AML-193 (cell line): Measurements from ENCODE around the gene FGD5.
"Not testable (repeated sequence)": the region's sequence is repeated elsewhere in the genome, so short reads cannot be mapped to it uniquely, and the experiment has no call there.

Experiments used
- DNase-seq, 2 experiments: peaks; one replicate each; lab custom pipeline; 2025; lab: John Stamatoyannopoulos, UW

The FGD5 gene

GRCh38 chr3:14804835-14805780, 13.7 kb upstream of the FGD5 start:
- no peak for DNase-seq

GRCh38 chr3:14805961-14806537, 12.7 kb upstream of the FGD5 start:
- DNase-seq: no peak

GRCh38 chr3:14806641-14807263, 12.0 kb upstream of the FGD5 start:
- peak; percentile 46 to 60 for DNase-seq

GRCh38 chr3:14808025-14808424, 10.7 kb upstream of the FGD5 start:
- DNase-seq: no peak

DNA sequence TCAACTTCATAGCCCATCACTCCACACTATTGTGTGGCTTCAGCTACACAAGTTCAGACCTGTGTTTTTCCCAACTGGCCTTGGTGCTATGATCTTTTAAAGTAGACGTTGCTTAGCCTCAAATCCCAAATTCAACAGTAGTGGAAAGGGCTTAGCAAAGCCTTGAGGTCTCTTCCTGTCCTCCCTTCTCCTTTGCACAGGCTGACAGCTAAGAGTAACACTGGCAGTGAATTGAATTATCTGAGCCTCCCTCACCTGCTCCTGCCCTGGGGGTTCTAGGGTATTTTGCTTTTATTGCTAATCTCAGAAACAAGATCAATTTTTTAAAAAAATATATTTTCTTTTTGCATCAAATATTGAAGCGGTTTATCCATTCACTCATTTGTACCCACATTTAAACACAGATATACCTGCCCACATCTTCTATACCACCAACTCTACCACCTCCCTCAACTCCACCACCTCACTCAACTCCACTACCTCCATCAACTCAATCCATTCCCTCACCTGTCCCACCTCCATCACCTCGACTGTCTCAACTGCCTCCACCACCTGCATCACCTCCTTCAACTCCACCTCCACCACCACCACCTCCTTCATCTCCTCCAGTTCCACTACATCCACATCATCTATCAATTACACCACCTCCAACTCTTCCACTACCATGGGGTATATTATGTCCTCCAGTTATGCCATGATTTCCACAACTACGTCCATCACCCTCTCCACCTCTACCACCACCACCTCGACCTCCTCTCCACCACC, 10.1 kb upstream of the FGD5 start:
- DNase-seq: no peak

DNA sequence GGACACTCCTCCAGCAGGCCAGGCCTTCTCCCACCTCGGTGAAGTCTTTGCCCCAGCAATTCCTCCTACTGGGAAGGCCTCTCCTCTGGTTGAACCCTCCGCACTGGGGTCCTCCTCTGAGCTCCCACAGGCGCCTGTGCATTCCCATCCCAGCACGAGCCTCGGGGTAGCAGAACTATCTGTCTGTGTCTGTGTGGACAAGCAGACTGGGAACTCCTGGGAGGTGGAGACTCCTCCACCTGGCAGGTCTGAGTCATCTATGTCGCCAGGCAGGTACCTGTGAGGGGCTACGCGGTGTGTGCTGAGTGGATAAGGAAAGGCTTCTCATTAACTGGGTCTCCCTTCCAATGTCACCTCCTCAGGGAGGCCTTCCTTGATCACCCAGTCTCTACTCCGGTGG, 9.2 kb upstream of the FGD5 start:
- not testable (repeated sequence) for DNase-seq

DNA sequence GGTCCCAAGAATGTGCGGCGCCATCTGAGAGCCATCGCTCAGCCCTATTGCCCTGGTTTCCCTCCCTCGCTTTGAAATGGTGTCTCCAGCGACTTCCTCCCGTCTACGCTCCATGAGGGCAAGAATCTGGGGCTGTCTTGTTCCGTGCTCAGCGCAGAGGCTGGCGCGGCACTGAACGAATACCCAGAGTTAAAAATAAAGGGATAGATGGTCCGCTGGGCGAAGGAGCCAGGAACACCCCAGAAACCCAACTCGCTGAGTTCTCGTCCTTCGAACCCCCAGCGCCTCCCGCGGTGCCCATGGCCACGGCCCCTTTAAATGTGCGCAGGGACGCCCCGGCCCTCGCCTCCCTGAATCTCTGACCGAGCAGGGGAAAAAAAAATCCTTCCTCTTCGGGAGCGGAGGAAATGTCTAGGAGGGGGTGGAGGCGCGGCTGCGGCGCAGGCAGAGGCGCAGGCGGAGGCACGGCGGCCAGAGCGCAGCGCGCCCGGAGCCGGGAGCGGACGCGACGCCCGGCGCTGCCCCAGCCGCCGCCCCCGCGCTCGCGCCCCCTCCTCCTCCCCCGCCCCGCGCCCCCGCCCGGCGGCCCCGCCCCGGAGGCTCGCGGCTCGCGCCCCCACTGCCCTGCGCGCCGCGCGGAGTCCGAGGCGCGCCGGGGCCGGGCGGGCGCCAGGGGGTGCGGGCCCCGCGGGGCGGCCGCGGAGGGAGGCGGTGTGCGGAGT, 8.5 kb upstream of the FGD5 start:
- DNase-seq: no peak

GRCh38 chr3:14810801-14811661, 7.7 kb upstream of the FGD5 start:
- no peak for DNase-seq

DNA sequence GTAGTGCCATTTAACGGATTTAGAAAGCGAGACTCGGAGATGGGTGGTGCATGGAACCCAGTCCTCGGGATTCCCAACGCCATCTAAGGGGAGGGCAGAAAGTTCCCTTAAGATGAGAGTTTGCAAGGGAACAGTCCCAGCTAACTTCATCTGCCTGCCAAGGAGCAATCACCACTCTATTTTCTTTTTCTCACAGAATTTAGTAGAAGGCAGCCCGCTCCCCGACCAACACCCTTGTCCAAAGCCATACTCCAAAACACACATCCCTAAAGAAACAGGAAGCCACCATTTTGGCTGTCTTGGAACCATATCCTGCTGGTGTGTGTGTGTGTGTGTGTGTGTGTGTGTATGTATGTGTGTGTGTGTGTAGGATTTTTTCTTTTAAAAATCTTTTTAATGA, 7.1 kb upstream of the FGD5 start:
- DNase-seq: no peak

DNA sequence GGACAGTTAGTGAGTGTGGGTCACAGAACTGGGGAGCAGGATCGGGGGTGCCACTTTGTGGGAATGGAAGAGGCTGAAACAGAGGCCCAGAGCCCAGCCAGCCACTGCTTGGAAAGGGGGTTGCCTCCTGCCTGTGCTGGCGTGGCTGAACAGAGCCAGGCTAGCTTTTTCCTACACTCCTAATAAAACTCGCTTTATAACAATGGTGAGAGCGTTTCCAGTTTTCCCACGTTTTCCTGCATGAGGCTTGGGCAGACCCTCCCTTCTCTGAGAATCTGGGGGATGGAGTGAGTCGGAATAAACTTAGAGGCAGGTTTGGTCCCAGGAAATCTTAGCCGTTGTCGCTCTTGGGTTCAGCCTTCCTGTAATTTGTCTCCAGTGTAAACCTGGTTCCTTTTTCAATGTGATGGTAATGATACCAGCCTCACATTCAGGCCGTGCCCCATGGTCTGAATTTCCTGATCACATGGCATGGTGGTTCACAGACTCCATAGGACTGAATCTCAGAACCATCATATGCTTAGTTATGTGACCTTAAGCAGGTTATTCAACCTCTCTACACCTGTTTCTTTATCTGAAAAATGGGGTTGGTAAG, 6.5 kb upstream of the FGD5 start:
- DNase-seq: no peak

DNA sequence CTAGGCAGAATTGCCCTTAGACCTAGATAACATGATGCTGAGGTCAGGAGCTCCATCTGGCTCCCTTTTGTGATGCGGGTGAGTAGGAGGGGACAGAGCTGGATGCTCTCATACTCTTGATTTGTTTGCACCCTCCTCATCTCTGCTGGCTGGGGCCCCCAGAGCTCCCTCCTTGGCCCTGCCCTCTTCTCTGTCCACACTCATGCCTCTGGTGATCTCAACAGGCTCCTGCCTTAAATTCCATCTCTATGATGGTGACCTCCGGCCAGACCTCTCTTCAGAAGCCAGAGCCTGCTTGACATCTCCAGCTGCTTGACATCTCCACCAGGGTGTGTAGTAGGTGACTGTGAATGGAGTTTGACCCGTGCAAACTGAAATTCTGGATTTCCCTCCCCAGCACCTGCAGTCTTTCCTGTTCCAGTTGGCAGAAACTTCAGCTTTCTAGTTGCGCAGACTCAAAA, 4.3 kb upstream of the FGD5 start:
- no peak for DNase-seq

GRCh38 chr3:14816359-14816758, 2.4 kb upstream of the FGD5 start:
- DNase-seq: no peak

DNA sequence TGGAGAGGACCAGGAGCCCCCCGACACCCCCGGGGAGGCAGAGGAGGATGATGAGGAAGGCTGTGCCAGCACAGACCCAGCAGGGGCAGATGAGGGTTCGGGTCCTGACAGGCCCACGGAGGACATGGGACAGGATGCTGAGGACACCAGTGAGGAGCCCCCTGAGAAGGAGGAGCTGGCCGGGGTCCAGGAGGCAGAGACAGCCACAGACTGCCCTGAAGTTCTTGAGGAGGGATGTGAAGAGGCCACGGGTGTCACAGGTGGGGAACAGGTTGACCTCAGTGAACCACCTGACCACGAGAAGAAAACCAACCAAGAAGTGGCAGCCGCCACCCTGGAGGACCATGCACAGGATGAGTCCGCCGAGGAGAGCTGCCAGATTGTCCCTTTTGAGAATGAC, 909 bp downstream of the FGD5 start:
- no peak for DNase-seq

DNA sequence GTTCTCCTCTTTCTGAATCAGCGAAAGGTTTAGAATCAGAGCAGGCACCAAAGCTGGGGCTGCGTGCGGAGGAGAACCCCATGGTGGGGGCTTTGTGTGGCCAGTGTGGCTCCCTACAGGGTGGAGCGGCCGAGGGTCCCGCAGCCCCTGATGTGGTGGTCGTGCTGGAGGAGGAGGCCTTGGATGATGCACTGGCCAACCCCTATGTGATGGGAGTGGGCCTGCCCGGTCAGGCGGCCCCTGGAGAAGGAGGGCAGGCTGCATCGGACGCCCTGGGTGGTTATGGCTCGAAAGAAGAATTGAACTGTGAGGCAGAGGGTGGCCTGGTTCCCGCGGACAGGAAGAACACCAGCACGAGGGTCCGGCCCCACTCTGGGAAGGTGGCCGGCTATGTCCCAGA, 1.4 kb downstream of the FGD5 start:
- no peak for DNase-seq

DNA sequence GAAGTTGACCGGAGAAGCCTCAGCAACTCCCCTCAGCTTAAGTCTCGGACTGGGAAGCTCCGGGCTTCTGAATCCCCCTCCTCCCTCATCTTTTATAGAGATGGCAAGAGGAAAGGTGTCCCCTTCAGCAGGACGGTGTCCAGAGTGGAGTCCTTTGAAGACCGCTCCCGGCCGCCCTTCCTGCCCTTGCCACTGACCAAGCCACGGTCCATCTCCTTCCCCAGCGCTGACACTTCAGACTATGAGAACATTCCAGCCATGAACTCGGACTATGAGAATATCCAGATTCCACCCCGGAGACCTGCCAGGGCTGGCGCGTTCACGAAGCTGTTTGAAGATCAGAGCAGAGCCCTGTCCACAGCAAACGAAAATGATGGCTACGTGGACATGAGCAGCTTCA, 2.4 kb downstream of the FGD5 start:
- no peak for DNase-seq

- no peak for DNase-seq
Measured at GRCh38 chr3:14822134-14822533, 3.4 kb downstream of the FGD5 start.

- no peak for DNase-seq
Measured at GRCh38 chr3:14822670-14823390, 4.1 kb downstream of the FGD5 start.

- DNase-seq: peak; percentile 44 to 46
Measured at GRCh38 chr3:14823393-14823792, 4.6 kb downstream of the FGD5 start.

DNA sequence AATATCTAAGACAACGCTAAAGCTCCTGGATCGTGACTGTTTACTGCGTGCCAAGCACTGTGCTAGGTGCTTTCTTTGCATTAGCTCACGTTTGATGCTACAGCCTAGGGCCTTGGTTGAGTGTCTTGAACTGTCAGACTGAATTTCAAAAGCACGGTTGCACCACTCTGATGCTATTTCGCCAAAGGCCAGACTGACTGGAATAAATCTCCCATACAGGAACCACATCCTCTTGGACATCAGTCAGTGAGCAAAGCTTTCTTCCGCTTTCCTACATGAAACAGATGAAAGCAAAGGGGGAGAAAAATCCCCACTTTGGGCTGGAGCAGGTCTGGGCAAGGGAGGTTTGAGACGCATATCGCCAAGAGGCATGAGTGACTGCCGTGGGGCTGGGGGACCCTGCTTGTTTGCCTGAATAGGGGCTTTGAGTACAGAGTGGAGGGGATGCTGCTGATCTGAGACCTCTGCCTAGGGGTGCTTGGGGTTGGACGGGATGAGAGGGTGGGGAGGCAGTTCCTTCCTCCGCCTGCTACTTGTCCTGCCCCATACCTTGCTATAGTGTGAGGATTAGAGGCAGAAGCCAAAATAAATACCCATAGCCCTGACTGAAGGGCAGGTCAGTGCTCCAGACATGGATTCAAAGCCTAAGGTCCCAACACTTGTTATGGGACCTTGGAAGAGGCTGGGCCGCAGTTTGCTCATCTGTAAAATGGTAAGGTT, 5.3 kb downstream of the FGD5 start:
- no peak for DNase-seq
